OCI-LY7 (cell line): ENCODE results near the gene TCFL5.

Experiments
- EZH2phosphoT487 ChIP-seq: fragments of 200-600 bp; sonication (generic); IDR thresholded peaks from 2 replicates; pipeline ENCODE4 v1.6.1; 2018; ENCODE audit warnings: low read depth, borderline replicate concordance, mild to moderate bottlenecking, mixed run types, antibody characterized with exemption, low read length, moderate library complexity, mixed read lengths
- TF ChIP-seq, protein P1 (sequence below): fragments of 200-600 bp; sonication (generic); conservative IDR thresholded peaks from 2 replicates; pipeline ENCODE4 v1.5.1; 2014; ENCODE audit warnings: mild to moderate bottlenecking, antibody characterized with exemption, low read length, moderate library complexity, mixed read lengths

DNA sequence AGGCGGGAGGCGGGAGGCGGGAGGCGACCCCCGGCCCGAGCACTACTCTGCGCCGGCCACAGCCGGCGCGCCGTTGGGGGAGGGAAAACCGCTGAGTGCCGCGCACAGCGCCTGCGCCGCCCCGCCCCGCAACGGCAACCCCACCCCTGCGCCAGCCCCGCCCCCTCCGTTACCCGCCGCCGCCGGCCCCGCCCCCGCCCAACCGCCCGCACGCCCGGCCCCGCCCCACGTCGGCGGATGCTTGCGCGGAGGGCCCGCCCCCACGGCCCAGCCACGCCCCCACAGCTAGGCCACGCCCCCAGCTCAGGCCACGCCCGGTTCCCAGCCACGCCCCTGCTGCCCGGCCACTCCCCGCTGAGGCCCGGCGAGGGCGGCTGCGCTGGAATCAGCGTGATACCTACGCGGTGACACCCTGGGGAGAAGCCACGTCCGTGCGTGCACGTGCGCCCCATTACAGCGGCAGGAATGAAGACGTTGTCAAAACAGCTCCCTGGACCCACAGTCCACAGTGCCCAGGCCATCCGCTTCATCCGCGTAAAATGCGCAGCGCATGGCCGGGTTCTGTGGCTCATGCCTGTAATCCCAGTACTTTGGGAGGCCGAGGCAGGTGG lies at the start of gene TCFL5:
- TF ChIP-seq, protein P1, sequence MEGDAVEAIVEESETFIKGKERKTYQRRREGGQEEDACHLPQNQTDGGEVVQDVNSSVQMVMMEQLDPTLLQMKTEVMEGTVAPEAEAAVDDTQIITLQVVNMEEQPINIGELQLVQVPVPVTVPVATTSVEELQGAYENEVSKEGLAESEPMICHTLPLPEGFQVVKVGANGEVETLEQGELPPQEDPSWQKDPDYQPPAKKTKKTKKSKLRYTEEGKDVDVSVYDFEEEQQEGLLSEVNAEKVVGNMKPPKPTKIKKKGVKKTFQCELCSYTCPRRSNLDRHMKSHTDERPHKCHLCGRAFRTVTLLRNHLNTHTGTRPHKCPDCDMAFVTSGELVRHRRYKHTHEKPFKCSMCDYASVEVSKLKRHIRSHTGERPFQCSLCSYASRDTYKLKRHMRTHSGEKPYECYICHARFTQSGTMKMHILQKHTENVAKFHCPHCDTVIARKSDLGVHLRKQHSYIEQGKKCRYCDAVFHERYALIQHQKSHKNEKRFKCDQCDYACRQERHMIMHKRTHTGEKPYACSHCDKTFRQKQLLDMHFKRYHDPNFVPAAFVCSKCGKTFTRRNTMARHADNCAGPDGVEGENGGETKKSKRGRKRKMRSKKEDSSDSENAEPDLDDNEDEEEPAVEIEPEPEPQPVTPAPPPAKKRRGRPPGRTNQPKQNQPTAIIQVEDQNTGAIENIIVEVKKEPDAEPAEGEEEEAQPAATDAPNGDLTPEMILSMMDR: no peak
- no peak for TF ChIP-seq EZH2phosphoT487
